H9 (cell line): ENCODE data around the gene GABRB1. TPM values are rescaled to one million over a fixed set of nuclear protein-coding genes. Genes with fewer than 3 reads are reported as not detected.

Source experiments
- DNase-seq: peaks from one replicate; pipeline ENCODE4 v3.0.0-alpha.2; 2017
- H2AFZ ChIP-seq: one replicate; pipeline ENCODE4 v1.6.1; 2013; ENCODE audit warnings: mild to moderate bottlenecking, low read length, control low read depth, moderate library complexity
- H2AK5ac ChIP-seq: 2 replicates; pipeline ENCODE4 v1.6.1; 2013; ENCODE audit warnings: low read length, control low read depth, mixed read lengths; ENCODE audit not compliant: insufficient read length
- H2BK120ac ChIP-seq: one replicate; pipeline ENCODE4 v1.6.1; 2013; ENCODE audit warnings: low read depth, mild to moderate bottlenecking, low read length, control low read depth, inconsistent platforms; ENCODE audit not compliant: poor library complexity, severe bottlenecking
- H2BK12ac ChIP-seq: 2 replicates; pipeline ENCODE4 v1.6.1; 2013; ENCODE audit warnings: low read length, control low read depth, mixed read lengths, low read depth; ENCODE audit not compliant: insufficient read length
- H2BK15ac ChIP-seq: 2 replicates; pipeline ENCODE4 v1.6.1; 2013; ENCODE audit warnings: low read depth, low read length, control low read depth
- H2BK20ac ChIP-seq: one replicate; pipeline ENCODE4 v1.6.1; 2013; ENCODE audit warnings: low read depth, mild to moderate bottlenecking, low read length, control low read depth, inconsistent platforms; ENCODE audit not compliant: poor library complexity, severe bottlenecking
- H2BK5ac ChIP-seq: 2 replicates; pipeline ENCODE4 v1.6.1; 2013; ENCODE audit warnings: low read length, control low read depth, mixed read lengths; ENCODE audit not compliant: insufficient read length
- H3K14ac ChIP-seq: 2 replicates; pipeline ENCODE4 v1.6.1; 2013; ENCODE audit warnings: low read length, control low read depth; ENCODE audit not compliant: insufficient read depth
- H3K18ac ChIP-seq: 2 replicates; pipeline ENCODE4 v1.6.1; 2013; ENCODE audit warnings: low read depth, mild to moderate bottlenecking, mixed read lengths, low read length, control low read depth; ENCODE audit not compliant: insufficient read length
- H3K23ac ChIP-seq: 2 replicates; pipeline ENCODE4 v1.6.1; 2013; ENCODE audit warnings: low read length, control low read depth, mixed read lengths, low read depth; ENCODE audit not compliant: insufficient read length
- H3K23me2 ChIP-seq: 2 replicates; pipeline ENCODE4 v1.6.1; 2013; ENCODE audit warnings: low read depth, mild to moderate bottlenecking, mixed read lengths, low read length, control low read depth; ENCODE audit not compliant: insufficient read length, poor library complexity, severe bottlenecking
- H3K27ac ChIP-seq: 2 replicates; pipeline ENCODE4 v1.5.1; 2013; ENCODE audit warnings: low read length, control low read depth, mixed read lengths, low read depth; ENCODE audit not compliant: insufficient read length
- H3K27me3 ChIP-seq: 2 replicates; pipeline ENCODE4 v1.6.1; 2013; ENCODE audit warnings: low read length, control low read depth, inconsistent platforms; ENCODE audit not compliant: insufficient read depth
- H3K4ac ChIP-seq: 2 replicates; pipeline ENCODE4 v1.6.1; 2013; ENCODE audit warnings: low read depth, mild to moderate bottlenecking, control low read depth, inconsistent platforms, low read length, moderate library complexity
- H3K4me1 ChIP-seq: 2 replicates; pipeline ENCODE4 v1.6.1; 2013; ENCODE audit warnings: low read length, control low read depth, inconsistent platforms; ENCODE audit not compliant: insufficient read depth
- H3K4me2 ChIP-seq: 2 replicates; pipeline ENCODE4 v1.6.1; 2013; ENCODE audit warnings: low read length, control low read depth, mixed read lengths; ENCODE audit not compliant: insufficient read length, insufficient read depth
- H3K56ac ChIP-seq: 2 replicates; pipeline ENCODE4 v1.6.1; 2013; ENCODE audit warnings: low read depth, mild to moderate bottlenecking, mixed read lengths, low read length, control low read depth; ENCODE audit not compliant: insufficient read length
- H3K79me1 ChIP-seq: 2 replicates; pipeline ENCODE4 v1.6.1; 2013; ENCODE audit warnings: low read depth, mild to moderate bottlenecking, moderate library complexity, low read length, control low read depth, inconsistent platforms; ENCODE audit not compliant: insufficient read depth, poor library complexity, severe bottlenecking
- H3K79me2 ChIP-seq: 2 replicates; pipeline ENCODE4 v1.6.1; 2013; ENCODE audit warnings: low read length, control low read depth, inconsistent platforms; ENCODE audit not compliant: insufficient read depth
- H3K9ac ChIP-seq: 2 replicates; pipeline ENCODE4 v1.6.1; 2013; ENCODE audit warnings: low read length, control low read depth, mixed read lengths; ENCODE audit not compliant: insufficient read length; ENCODE audit errors: extremely low read depth
- H3K9me3 ChIP-seq: one replicate; pipeline ENCODE4 v1.6.1; 2013; ENCODE audit warnings: low read depth, low read length, inconsistent platforms; ENCODE audit not compliant: control insufficient read depth
- H3T11ph ChIP-seq: one replicate; pipeline ENCODE4 v1.6.1; 2013; ENCODE audit warnings: mild to moderate bottlenecking, low read length, control low read depth, inconsistent platforms
- H4K20me1 ChIP-seq: one replicate; pipeline ENCODE4 v1.6.1; 2013; ENCODE audit not compliant: control insufficient read depth, insufficient read length, insufficient read depth
- H4K5ac ChIP-seq: 2 replicates; pipeline ENCODE4 v1.6.1; 2013; ENCODE audit warnings: low read depth, mild to moderate bottlenecking, mixed read lengths, low read length, control low read depth; ENCODE audit not compliant: insufficient read length
- H4K8ac ChIP-seq: replicated peaks from 2 replicates; pipeline ENCODE4 v1.6.1; 2013; ENCODE audit warnings: low read length, control low read depth, mixed read lengths, low read depth; ENCODE audit not compliant: insufficient read length
- H4K91ac ChIP-seq: 2 replicates; pipeline ENCODE4 v1.6.1; 2013; ENCODE audit warnings: low read depth, mild to moderate bottlenecking, moderate library complexity, mixed read lengths, low read length, control low read depth; ENCODE audit not compliant: insufficient read length
- H3K27ac Mint-ChIP-seq, 3 experiments: 2 replicates in 2 of 3; 3 replicates in 1 of 3; pipeline ENCODE4 v1.8.0; 2020 to 2021; ENCODE audit warnings: mixed read lengths in 3 of 3, mild to moderate bottlenecking in 1 of 3, moderate library complexity in 1 of 3
- H3K27me3 Mint-ChIP-seq: 2 replicates; pipeline ENCODE4 v1.8.0; 2021; ENCODE audit warnings: low read depth, mild to moderate bottlenecking, moderate library complexity, mixed read lengths
- H3K36me3 Mint-ChIP-seq, 3 experiments: 2 replicates in 2 of 3; 3 replicates in 1 of 3; pipeline ENCODE4 v1.8.0; 2020 to 2021; ENCODE audit warnings: low read depth in 3 of 3, mixed read lengths in 3 of 3; ENCODE audit not compliant: insufficient read depth in 1 of 3
- H3K4me1 Mint-ChIP-seq, 2 experiments: 2 replicates each; pipeline ENCODE4 v1.8.0; 2020; ENCODE audit warnings: mixed read lengths in 2 of 2
- H3K4me3 Mint-ChIP-seq, 2 experiments: 2 replicates in 1 of 2; 3 replicates in 1 of 2; pipeline ENCODE4 v1.8.0; 2020 to 2021; ENCODE audit warnings: mild to moderate bottlenecking in 2 of 2, mixed read lengths in 2 of 2, moderate library complexity in 1 of 2
- H3K9me3 Mint-ChIP-seq, 2 experiments: 2 replicates in 1 of 2; 3 replicates in 1 of 2; pipeline ENCODE4 v1.8.0; 2020; ENCODE audit warnings: mild to moderate bottlenecking in 2 of 2, mixed read lengths in 2 of 2, moderate library complexity in 1 of 2
- WGBS: extraction: QIAGEN DNeasy Blood & Tissue Kit; methylation state at CpG from one replicate; pipeline ENCODE4 v1.1.7; 2013; ENCODE audit warnings: missing lambda C conversion rate, low lambda C conversion rate, mixed read lengths; ENCODE audit not compliant: insufficient read length; ENCODE audit errors: extremely low coverage; 5-methylcytosine and 5-hydroxymethylcytosine counted together
- total RNA-seq: library from RNA; stranded (reverse); gene quantifications from 2 replicates; pipeline ENCODE4 v1.2.1, GENCODE V29; 2021
- TF ChIP-seq, protein P1 (sequence below): fragments of 200-600 bp; sonication (generic); conservative IDR thresholded peaks from 3 replicates; pipeline ENCODE4 v1.8.0; 2021; ENCODE audit warnings: antibody characterized with exemption, mild to moderate bottlenecking

The GABRB1 gene
- total RNA-seq, 1 experiment from 2014 or later, result 0.39 TPM

- H3K27ac Mint-ChIP-seq, result no peak overlapping the region
- no peak overlapping the region for H4K91ac ChIP-seq
- H3K79me2 ChIP-seq, result no peaks in the 10 kb centered on the region
- no peak overlapping the region for H3T11ph ChIP-seq
- no peak overlapping the region for H4K5ac ChIP-seq
- no peak overlapping the region for H2BK5ac ChIP-seq
- H3K9ac ChIP-seq, result no peak overlapping the region
- no peaks in the 10 kb centered on the region for H3K27me3 ChIP-seq
- no peak overlapping the region for H2AK5ac ChIP-seq
- no peak overlapping the region for H2BK12ac ChIP-seq
- no CpG with 5 or more reads among the region's 2 CpGs for WGBS
- no peak overlapping the region for H3K23ac ChIP-seq
- H3K4me1 Mint-ChIP-seq, result peaks cover 16 to 17% of the 10 kb centered on the region in 2 experiments
- H3K4ac ChIP-seq, result no peak overlapping the region
- H2AFZ ChIP-seq, result no peak overlapping the region
- no peak for DNase-seq
- no peaks in the 10 kb centered on the region for H3K36me3 Mint-ChIP-seq
- H3K56ac ChIP-seq, result no peak overlapping the region
- H2BK120ac ChIP-seq, result no peak overlapping the region
- H4K20me1 ChIP-seq, result no peaks in the 10 kb centered on the region
- H2BK20ac ChIP-seq, result no peak overlapping the region
- H4K8ac ChIP-seq, result no peak overlapping the region
- no peaks in the 10 kb centered on the region for H3K4me1 ChIP-seq
- H3K14ac ChIP-seq, result no peak overlapping the region
- H3K79me1 ChIP-seq, result no peaks in the 10 kb centered on the region
- H3K9me3 ChIP-seq, result no peaks in the 10 kb centered on the region
- TF ChIP-seq, protein P1, sequence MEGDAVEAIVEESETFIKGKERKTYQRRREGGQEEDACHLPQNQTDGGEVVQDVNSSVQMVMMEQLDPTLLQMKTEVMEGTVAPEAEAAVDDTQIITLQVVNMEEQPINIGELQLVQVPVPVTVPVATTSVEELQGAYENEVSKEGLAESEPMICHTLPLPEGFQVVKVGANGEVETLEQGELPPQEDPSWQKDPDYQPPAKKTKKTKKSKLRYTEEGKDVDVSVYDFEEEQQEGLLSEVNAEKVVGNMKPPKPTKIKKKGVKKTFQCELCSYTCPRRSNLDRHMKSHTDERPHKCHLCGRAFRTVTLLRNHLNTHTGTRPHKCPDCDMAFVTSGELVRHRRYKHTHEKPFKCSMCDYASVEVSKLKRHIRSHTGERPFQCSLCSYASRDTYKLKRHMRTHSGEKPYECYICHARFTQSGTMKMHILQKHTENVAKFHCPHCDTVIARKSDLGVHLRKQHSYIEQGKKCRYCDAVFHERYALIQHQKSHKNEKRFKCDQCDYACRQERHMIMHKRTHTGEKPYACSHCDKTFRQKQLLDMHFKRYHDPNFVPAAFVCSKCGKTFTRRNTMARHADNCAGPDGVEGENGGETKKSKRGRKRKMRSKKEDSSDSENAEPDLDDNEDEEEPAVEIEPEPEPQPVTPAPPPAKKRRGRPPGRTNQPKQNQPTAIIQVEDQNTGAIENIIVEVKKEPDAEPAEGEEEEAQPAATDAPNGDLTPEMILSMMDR, result no peak
- H3K4me2 ChIP-seq, result no peak overlapping the region
- H3K4me3 Mint-ChIP-seq, result no peak overlapping the region
- H3K27ac ChIP-seq, result no peak overlapping the region
- H3K27me3 Mint-ChIP-seq, result no peaks in the 10 kb centered on the region
- H2BK15ac ChIP-seq, result no peak overlapping the region
- no peak overlapping the region for H3K18ac ChIP-seq
- H3K23me2 ChIP-seq, result no peaks in the 10 kb centered on the region
- H3K9me3 Mint-ChIP-seq, result no peaks in the 10 kb centered on the region
Measured at GRCh38 chr4:47466056-47466785, 434.9 kb downstream of the GABRB1 start.
